Stomach smooth muscle (tissue), 2 donors: ENCODE measurements around the gene COPA.

ENCODE experiments used
- H3K27ac ChIP-seq: one replicate; pipeline ENCODE4 v1.7.0; 2013; ENCODE audit warnings: mild to moderate bottlenecking, low read length, inconsistent platforms
- H3K27me3 ChIP-seq, 2 donors: one replicate each; pipeline ENCODE4 v1.7.0; 2013; ENCODE audit warnings: low read length in 2 of 2; ENCODE audit not compliant: insufficient read depth in 2 of 2, control insufficient read depth in 1 of 2
- H3K36me3 ChIP-seq, 2 donors: one replicate each; pipeline ENCODE4 v1.7.0; 2013; ENCODE audit warnings: low read length in 2 of 2; ENCODE audit not compliant: control insufficient read depth in 2 of 2, insufficient read depth in 2 of 2
- H3K4me1 ChIP-seq: one replicate; pipeline ENCODE4 v1.7.0; 2013; ENCODE audit warnings: low read length; ENCODE audit not compliant: control insufficient read depth, insufficient read depth
- H3K4me3 ChIP-seq, 2 donors: one replicate each; pipeline ENCODE4 v1.7.0; 2013; ENCODE audit warnings: low read length in 2 of 2
- H3K9ac ChIP-seq, 2 donors: one replicate each; pipeline ENCODE4 v1.7.0; 2013; ENCODE audit warnings: low read length in 2 of 2, mild to moderate bottlenecking in 1 of 2
- H3K9me3 ChIP-seq, 2 donors: one replicate each; pipeline ENCODE4 v1.7.0; 2013; ENCODE audit warnings: low read length in 2 of 2; ENCODE audit not compliant: control insufficient read depth in 2 of 2
- donor health status: healthy.
- donor health status: Pancreatic carcinoma.

The COPA gene

DNA sequence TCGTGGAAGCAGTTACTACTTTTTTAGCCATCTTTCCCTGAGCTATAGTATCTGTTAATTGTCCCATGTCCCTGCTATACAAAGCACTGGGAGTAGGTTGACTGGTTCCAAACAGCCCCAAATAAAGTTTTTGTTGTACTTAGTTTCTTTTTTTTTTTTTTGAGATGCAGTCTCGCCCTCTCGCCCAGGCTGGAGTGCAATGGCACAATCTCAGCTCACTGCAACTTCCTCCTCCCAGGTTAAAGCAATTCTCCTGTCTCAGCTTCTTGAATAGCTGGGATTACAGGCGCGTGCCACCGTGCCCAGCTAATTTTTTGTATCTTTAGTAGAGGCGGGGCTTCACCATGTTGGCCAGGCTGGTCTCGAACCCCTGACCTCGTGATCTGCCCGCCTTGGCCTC lies 3.4 kb upstream of the COPA start:
- Histone ChIP-seq H3K9me3 (no peaks in the 10 kb centered on the region), H3K36me3 (peaks cover 24 to 27% of the 10 kb centered on the region in 2 donors), H3K27me3 (no peaks in the 10 kb centered on the region), H3K4me3 (no peak overlapping the region), H3K27ac (no peak overlapping the region), H3K4me1 (peaks cover 14% of the 10 kb centered on the region), H3K9ac (no peak overlapping the region)

DNA sequence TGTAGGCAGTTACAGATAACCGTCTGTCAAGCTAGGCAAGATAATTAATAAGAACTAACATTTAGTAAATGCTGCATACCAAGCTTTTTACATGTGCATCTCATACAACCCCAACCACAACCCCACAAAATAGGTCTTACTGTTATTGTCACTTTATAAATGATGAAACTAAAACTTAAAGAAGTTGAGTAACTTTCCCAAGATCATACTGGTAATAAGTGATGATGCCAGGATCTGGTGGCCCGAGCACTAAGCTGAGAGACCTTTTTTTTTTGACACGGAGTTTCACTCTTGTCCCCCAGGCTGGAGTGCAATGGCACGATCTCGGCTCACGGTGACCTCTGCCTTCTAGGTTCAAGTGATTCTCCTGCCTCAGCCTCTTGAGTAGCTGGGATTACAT lies 1.9 kb upstream of the COPA start:
- Histone ChIP-seq H3K36me3 (peaks cover 13 to 14% of the 10 kb centered on the region in 2 donors), H3K27ac (no peak overlapping the region), H3K9me3 (no peaks in the 10 kb centered on the region), H3K4me1 (peaks cover 16% of the 10 kb centered on the region), H3K9ac (no peak overlapping the region), H3K27me3 (no peaks in the 10 kb centered on the region), H3K4me3 (no peak overlapping the region)

DNA sequence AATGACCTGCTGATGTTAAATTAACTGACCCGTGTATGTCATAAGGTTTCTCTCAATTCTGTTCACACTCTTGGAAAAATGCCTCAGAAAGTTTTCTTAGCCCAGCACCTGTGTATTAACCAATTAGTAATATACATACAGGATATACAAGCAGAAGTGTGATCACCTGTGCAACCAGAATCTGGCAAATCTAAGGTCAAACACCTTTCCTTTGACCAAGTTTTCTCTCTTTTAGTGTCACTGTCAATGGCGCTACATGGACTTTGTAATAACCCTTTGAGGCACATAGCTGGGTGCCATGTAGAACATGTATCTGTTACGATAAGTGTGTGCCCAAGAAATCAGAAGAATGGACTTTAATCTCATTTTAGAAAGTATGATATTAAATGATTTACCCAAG lies 1.2 kb upstream of the COPA start:
- Histone ChIP-seq H3K9me3 (no peaks in the 10 kb centered on the region), H3K9ac (peak overlapping the region; percentile 99), H3K27me3 (no peaks in the 10 kb centered on the region), H3K27ac (no peak overlapping the region), H3K4me1 (peaks cover 16% of the 10 kb centered on the region), H3K36me3 (peaks cover 12 to 13% of the 10 kb centered on the region in 2 donors), H3K4me3 (peak overlapping the region; percentile 98)

DNA sequence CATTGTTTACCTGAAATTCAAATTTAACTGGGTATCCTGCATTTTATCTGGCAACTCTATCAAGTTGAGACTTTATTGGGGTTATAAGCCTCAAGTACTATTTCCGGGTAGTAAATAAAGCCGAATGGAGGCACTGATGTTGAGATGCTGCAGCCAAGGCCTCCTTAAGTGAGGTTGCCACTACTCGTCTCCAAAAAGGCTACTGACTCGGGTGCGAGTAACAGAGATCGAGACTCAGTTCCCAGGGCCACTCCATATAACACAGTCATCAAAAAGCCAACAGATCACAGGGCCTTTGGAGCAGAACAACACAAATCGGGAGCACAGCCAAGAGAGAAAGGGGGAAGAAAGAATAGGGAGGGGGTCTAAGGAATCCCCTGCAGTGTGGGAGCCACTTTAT lies 524 bp downstream of the COPA start:
- peak overlapping the region; percentile 98 for H3K4me3 ChIP-seq
- H3K36me3 ChIP-seq, result peaks cover 15 to 25% of the 10 kb centered on the region in 2 donors
- no peaks in the 10 kb centered on the region for H3K9me3 ChIP-seq
- peak overlapping the region; percentile 89 for H3K27ac ChIP-seq
- H3K9ac ChIP-seq, result peak overlapping the region; percentile 99
- H3K4me1 ChIP-seq, result peaks cover 16% of the 10 kb centered on the region
- no peaks in the 10 kb centered on the region for H3K27me3 ChIP-seq

DNA sequence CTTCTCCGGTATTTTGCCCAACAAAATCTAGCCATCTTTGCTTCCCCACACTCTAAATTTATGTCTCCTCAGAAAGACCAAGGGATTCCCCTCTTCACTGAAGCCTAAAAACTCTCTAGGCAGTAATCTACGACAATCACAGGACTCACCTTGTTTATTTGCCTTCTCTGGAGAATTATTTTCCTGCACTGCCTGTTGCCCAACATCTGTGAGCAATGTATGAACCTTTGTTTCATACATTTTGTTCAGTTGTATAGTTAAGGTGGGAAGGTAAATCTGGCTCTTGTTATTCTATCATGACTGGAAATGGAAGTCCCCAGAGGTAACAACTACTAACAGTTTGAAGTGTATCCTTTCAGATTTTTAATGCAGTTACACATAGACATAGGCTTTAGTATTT lies 2.2 kb downstream of the COPA start:
- H3K36me3 ChIP-seq, result peaks cover 18% of the 10 kb centered on the region in 2 donors
- no peak overlapping the region for H3K27ac ChIP-seq
- no peaks in the 10 kb centered on the region for H3K27me3 ChIP-seq
- no peak overlapping the region for H3K9ac ChIP-seq
- H3K4me1 ChIP-seq, result peaks cover 16% of the 10 kb centered on the region
- no peak overlapping the region for H3K4me3 ChIP-seq
- no peaks in the 10 kb centered on the region for H3K9me3 ChIP-seq

DNA sequence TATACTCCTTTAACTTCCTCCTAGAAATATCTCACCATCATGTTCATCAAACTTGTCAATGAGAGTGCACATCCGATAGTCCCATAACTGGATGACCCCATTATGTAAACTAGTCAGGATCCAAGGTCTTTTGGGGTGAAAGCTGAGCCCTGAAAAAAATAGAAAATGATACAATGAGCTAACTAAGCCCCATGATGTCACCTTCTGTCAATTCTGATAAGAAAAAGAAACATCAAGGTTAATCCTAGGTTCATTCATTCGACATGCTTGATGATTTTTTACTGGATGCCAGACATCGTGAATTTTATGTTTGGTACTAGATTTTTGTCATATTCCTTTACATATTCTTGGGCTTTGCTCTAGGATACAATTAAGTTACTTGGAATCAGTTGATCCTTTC lies 2.9 kb downstream of the COPA start:
- peaks cover 18% of the 10 kb centered on the region in 2 donors for H3K36me3 ChIP-seq
- no peak overlapping the region for H3K27ac ChIP-seq

DNA sequence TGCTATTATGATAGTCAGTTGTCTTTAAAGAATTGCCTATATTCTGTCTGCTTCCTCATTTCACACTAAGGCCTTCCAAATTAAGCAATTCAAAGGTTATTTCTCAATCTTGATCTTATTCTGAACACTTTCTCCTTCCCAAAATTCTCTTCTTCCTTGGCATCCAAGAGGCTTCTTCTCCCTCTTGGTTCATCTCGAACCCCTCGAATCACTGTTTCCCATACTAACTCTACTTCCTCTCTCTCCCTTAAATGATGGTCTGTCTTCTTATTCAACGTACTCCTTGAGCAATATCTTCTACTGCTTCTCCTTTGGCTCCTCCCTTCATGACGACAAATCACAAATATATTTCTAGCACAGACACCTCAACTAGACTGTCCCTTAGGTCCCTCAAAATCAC lies 4.5 kb downstream of the COPA start:
- Histone ChIP-seq H3K27ac (no peak overlapping the region), H3K4me3 (no peak overlapping the region), H3K9ac (no peak overlapping the region), H3K9me3 (no peaks in the 10 kb centered on the region), H3K36me3 (peaks cover 18 to 27% of the 10 kb centered on the region in 2 donors), H3K27me3 (no peaks in the 10 kb centered on the region), H3K4me1 (peaks cover 10% of the 10 kb centered on the region)

More for the DNA sequence above, 2.9 kb downstream of the COPA start:
- H3K9ac ChIP-seq, result no peak overlapping the region
- H3K4me3 ChIP-seq, result no peak overlapping the region
- H3K4me1 ChIP-seq, result peaks cover 16% of the 10 kb centered on the region
- H3K9me3 ChIP-seq, result no peaks in the 10 kb centered on the region
- H3K27me3 ChIP-seq, result no peaks in the 10 kb centered on the region

DNA sequence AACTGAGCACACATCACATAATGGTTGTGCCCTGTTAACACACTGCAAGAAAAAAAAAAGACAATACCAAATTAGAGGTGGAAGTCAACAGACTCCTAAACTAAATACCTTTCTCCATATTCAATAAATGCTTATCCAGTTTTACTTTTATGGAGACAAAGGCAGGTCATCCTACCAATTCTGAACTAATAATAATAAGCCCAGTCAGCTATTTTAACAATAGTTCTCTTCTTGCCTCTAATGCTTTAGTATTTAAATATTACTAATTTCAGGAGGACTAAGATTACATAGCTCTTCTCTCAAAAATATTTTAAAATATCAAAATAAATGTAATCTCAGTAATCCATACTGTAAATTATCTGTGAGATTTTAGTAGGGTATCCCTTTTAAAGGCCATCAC lies 10.5 kb downstream of the COPA start:
- H3K36me3 ChIP-seq, result peaks cover 34 to 49% of the 10 kb centered on the region in 2 donors
- H3K4me3 ChIP-seq, result no peak overlapping the region
- H3K9me3 ChIP-seq, result no peaks in the 10 kb centered on the region
- no peak overlapping the region for H3K27ac ChIP-seq
- H3K27me3 ChIP-seq, result no peaks in the 10 kb centered on the region
- no peak overlapping the region for H3K9ac ChIP-seq
- H3K4me1 ChIP-seq, result no peaks in the 10 kb centered on the region

DNA sequence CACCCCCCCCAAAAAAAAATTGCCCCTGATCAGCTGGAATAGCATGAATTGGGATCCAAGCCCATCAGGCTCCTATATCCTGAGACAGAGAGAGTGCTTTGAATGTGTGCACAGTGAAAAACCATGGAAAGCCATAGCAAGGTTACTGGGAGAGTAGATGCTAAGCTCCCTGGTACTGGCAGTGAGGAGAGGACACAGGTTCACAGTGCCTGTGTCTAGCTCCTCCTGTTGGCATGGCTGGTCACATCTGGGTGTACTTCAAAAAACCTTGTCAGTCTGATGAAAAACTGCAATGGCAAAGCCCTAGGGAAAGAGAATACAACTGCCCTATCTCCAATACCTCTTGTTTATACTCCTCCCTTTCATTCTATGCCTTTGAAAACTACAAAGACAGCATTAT lies 12.9 kb downstream of the COPA start:
- peaks cover 45 to 68% of the 10 kb centered on the region in 2 donors for H3K36me3 ChIP-seq
- H3K27me3 ChIP-seq, result no peaks in the 10 kb centered on the region
- H3K9me3 ChIP-seq, result no peaks in the 10 kb centered on the region
- H3K4me3 ChIP-seq, result no peak overlapping the region
- no peak overlapping the region for H3K27ac ChIP-seq
- no peak overlapping the region for H3K9ac ChIP-seq
- no peaks in the 10 kb centered on the region for H3K4me1 ChIP-seq

DNA sequence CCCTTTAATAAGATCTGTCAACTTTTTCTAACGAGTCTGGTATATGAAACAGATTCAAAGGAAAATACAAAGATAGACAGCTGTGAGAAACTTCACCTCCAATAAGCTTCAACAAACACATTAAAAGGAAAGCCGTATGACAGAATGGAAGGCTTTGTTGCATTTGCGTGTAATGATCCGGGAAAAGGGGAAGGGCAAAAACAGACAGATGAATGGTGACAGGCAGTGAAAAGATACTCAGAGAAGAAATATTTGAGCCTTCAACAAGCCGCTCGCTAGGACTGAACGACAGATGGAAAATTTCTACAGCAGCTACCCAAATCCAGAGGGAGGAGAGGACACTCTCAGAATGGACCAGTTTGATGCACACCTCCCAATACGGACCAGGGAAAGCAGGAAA lies 14.9 kb downstream of the COPA start:
- H3K36me3 ChIP-seq, result peaks cover 52 to 66% of the 10 kb centered on the region in 2 donors
- no peak overlapping the region for H3K27ac ChIP-seq
- no peak overlapping the region for H3K9ac ChIP-seq

DNA sequence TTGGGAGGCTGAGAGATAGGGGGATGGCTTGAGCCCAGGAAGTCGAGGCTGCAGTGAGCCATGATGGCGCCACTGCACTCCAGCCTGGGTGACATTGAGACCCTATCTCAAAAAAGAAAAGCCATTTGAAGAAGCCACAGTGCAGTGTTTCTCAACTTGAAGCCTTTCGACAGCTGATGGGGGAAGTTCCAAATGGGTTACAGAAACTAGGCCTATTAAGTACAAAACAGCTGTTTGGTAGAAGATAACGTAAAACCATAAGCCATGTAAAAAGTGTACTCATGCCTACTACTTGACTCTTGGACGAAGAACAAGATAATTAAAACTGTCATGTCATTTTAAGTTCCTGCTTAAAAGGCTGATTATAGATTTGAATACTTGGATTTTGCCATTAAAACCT lies 16.6 kb downstream of the COPA start:
- no peak overlapping the region for H3K9ac ChIP-seq
- H3K27ac ChIP-seq, result no peak overlapping the region
- no peaks in the 10 kb centered on the region for H3K4me1 ChIP-seq

More for the DNA sequence above, 14.9 kb downstream of the COPA start:
- Histone ChIP-seq H3K9me3 (no peaks in the 10 kb centered on the region), H3K27me3 (no peaks in the 10 kb centered on the region), H3K4me3 (no peak overlapping the region), H3K4me1 (no peaks in the 10 kb centered on the region)

More for the DNA sequence above, 16.6 kb downstream of the COPA start:
- Histone ChIP-seq H3K27me3 (no peaks in the 10 kb centered on the region), H3K4me3 (no peak overlapping the region), H3K9me3 (no peaks in the 10 kb centered on the region), H3K36me3 (peaks cover 50 to 65% of the 10 kb centered on the region in 2 donors)
